Activated CD8-positive, alpha-beta T cell treated with anti-CD3 and anti-CD28 coated beads for 36 hours (primary cell): ENCODE measurements around the gene GBA2. TPM values are rescaled to one million over a fixed set of nuclear protein-coding genes. Genes with fewer than 3 reads are reported as not detected.
A peak's percentile ranks its signal among the peaks of the same experiment; 100 is the strongest.

Experiments
- ATAC-seq: fragments of 200-7000 bp; cut with Tn5 transposase; one replicate; pipeline ENCODE4 v1.10.0; 2021; ENCODE audit warnings: mild to moderate bottlenecking, moderate library complexity
- CTCF ChIA-PET: fragments of 350-600 bp; sonication (Branson Sonifier 250); formaldehyde crosslinking; loops from one replicate; lab custom pipeline; 2021; ENCODE audit warnings: antibody characterized with exemption; lab: Charles Lee
- POLR2A ChIA-PET: fragments of 350-600 bp; sonication (Branson Sonifier 250); formaldehyde crosslinking; loops from one replicate; lab custom pipeline; 2021; ENCODE audit warnings: antibody characterized with exemption; lab: Charles Lee
- DNase-seq: peaks from one replicate; pipeline ENCODE4 v3.0.0-alpha.2; 2020
- H3K27ac Mint-ChIP-seq: one replicate; pipeline ENCODE4 v1.8.0; 2021; ENCODE audit warnings: mild to moderate bottlenecking, mixed read lengths
- H3K27me3 Mint-ChIP-seq: one replicate; pipeline ENCODE4 v1.8.0; 2021; ENCODE audit warnings: mixed read lengths
- H3K36me3 Mint-ChIP-seq: one replicate; pipeline ENCODE4 v1.8.0; 2021; ENCODE audit warnings: low read depth, mixed read lengths
- H3K4me1 Mint-ChIP-seq: one replicate; pipeline ENCODE4 v1.8.0; 2021; ENCODE audit warnings: low read depth, mixed read lengths
- H3K4me3 Mint-ChIP-seq: one replicate; pipeline ENCODE4 v1.8.0; 2021; ENCODE audit warnings: mild to moderate bottlenecking, moderate library complexity, mixed read lengths
- H3K9me3 Mint-ChIP-seq: one replicate; pipeline ENCODE4 v1.8.0; 2021; ENCODE audit warnings: mixed read lengths
- intact Hi-C: fragments of 100-400 bp; cut with micrococcal nuclease; formaldehyde crosslinking; loops from one replicate; pipeline ENCODE4 v1.10.0; 2022
- total RNA-seq, 2 experiments: library from RNA; stranded (reverse); gene quantifications; one replicate each; pipeline ENCODE4 v1.2.3, GENCODE V29; 2021
- TF ChIP-seq, protein P1 (sequence below): fragments of 200-600 bp; IDR thresholded peaks from one replicate; pipeline ENCODE4 v1.8.0; 2022; ENCODE audit warnings: antibody characterized with exemption, mild to moderate bottlenecking

GBA2 gene
- total RNA-seq, 2 experiments from 2014 or later = 21.2 to 22.3 TPM

DNA sequence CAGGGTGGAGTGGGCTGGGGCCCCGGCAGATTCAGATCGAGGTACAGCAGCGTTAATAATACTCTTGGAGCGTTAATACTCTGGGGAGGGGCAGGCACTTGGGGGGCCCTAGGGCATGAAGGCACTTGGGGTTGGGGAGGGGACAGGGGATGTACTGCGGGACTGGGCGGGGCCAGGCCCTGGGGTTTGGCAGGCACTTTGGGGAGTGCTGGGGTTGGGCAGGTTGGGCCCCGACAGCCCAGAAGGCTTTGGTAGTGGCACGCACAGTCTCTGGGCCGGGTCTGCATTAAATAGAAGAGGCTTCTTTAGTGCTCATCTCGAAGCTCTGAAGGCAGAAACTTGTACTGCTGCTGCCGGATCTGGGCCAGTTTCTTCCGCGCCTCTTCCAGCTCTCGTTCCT lies 51.5 kb downstream of the GBA2 start:
- DNase-seq (no peak), ATAC-seq (no peak)
- POLR2A ChIA-PET = interaction anchor here (0.5 to 1.7 kb wide), 3 partner anchors 19 to 37 kb away, joined by 3 to 5 read pairs (median 4); partner anchors contain the start of gene ARHGEF39
- intact Hi-C loops = no loop called here
- Mint-ChIP-seq H3K9me3 (no peaks in the 10 kb centered on the region), H3K4me1 (no peaks in the 10 kb centered on the region), H3K36me3 (peaks cover 17% of the 10 kb centered on the region), H3K4me3 (no peak overlapping the region), H3K27me3 (no peaks in the 10 kb centered on the region), H3K27ac (no peak overlapping the region)
- CTCF ChIA-PET = interaction anchor here (1.0 to 12.7 kb wide), 20 partner anchors 14 to 326 kb away, joined by 3 to 313 read pairs (median 10); partner anchors contain the start of genes ARHGEF39, CA9, CCDC107 and CREB3
- TF ChIP-seq, protein P1, sequence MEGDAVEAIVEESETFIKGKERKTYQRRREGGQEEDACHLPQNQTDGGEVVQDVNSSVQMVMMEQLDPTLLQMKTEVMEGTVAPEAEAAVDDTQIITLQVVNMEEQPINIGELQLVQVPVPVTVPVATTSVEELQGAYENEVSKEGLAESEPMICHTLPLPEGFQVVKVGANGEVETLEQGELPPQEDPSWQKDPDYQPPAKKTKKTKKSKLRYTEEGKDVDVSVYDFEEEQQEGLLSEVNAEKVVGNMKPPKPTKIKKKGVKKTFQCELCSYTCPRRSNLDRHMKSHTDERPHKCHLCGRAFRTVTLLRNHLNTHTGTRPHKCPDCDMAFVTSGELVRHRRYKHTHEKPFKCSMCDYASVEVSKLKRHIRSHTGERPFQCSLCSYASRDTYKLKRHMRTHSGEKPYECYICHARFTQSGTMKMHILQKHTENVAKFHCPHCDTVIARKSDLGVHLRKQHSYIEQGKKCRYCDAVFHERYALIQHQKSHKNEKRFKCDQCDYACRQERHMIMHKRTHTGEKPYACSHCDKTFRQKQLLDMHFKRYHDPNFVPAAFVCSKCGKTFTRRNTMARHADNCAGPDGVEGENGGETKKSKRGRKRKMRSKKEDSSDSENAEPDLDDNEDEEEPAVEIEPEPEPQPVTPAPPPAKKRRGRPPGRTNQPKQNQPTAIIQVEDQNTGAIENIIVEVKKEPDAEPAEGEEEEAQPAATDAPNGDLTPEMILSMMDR = no peak

DNA sequence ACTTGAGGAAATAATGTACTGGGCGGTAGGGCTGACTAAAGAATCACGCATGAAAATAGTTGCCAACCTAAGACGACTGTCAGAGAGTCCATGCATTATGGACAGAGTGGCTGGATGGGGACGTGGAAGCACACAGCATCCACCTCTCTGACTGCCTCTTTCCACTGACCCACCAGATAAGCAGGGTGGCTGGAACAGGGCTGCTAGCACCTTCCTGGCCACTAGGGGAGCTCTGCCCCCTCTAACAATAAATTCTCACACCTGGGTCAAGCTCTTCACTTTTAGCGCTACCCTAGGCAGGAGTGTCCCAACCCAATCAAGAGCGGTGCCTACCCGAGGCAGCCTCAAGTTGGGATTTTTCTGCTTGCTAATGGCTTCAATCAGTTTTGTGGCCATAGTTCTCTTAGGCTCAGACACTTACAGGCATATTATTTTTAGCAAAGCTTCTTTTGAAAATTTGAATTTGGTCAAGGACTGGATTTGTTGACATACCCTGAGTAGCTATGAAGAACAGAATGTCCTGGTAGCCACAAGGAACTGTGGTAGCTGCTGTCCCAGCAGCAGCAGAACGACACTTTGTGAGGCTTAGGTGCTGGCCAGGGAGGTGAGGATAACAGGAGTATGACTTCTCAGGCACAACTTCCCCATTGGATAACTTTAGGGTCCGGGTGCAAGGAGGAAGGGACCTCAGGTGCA lies 52.4 kb downstream of the GBA2 start:
- H3K27me3 Mint-ChIP-seq = no peaks in the 10 kb centered on the region
- intact Hi-C loops = no loop called here
- peaks cover 17% of the 10 kb centered on the region for H3K36me3 Mint-ChIP-seq
- peak; percentile 98 for ATAC-seq
- no peak overlapping the region for H3K27ac Mint-ChIP-seq
- ChIA-PET POLR2A (interaction anchor here (1.0 to 1.7 kb wide), 7 partner anchors 12 to 39 kb away, joined by 4 to 6 read pairs (median 4); partner anchors contain the start of genes ARHGEF39, CCDC107 and RMRP), CTCF (interaction anchor here (0.6 to 12.7 kb wide), 36 partner anchors 13 to 337 kb away, joined by 3 to 313 read pairs (median 5); partner anchors contain the start of genes ARHGEF39, CA9, CCDC107 and CREB3)
- H3K4me1 Mint-ChIP-seq = no peaks in the 10 kb centered on the region
- H3K4me3 Mint-ChIP-seq = no peak overlapping the region
- no peaks in the 10 kb centered on the region for H3K9me3 Mint-ChIP-seq
- TF ChIP-seq, protein P1 = peak; percentile 95
- DNase-seq = peak; percentile 75

DNA sequence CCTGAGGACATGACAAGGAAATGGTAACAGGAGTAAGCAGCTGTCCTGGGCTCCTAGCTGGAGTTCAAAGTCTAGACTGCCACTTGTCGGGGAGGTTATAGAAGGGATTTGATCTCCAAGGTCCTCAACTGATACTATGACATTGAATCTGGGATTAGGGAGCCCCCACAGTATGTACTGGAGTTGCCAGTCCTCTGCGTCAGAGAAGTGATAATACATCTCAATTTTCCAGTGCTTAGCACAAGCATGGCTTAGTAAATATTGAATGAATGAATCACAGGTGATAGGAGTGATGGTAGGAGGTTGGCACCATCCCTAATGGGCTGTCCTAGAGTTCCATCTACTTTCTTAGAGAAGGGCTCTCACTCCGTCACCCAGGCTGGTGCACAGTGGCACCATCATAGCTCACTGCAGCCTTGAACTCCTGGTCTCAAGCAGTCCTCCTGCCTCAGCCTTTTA lies 53.1 kb downstream of the GBA2 start:
- TF ChIP-seq, protein P1 = no peak
- H3K9me3 Mint-ChIP-seq = no peaks in the 10 kb centered on the region

DNA sequence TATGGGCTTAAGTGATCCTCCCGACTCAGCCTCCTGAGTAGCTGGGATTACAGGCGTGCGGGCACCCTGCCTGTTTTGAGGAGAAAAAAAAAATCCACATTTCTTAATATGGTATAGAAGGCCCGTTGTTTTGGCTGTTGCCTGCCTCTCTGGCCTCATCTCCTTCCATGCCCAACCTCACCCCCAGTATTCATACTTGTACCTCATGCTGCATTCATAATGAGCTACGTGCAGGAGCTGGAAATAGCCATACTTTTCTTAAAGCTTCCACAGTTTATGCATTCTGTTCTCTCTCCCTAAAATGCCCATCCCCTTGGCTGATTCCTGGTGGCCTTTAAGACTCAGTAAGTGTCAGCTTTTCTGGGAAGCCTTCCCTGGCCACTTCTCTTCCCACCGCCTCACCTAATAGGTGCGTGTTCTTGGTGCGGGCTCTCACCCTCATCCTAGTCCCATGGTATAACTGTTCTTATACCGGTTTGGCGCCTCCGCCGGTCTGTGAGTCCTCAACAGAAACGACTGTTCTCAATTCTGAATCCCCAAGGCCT lies 57.2 kb downstream of the GBA2 start:
- Mint-ChIP-seq H3K27me3 (no peaks in the 10 kb centered on the region), H3K4me1 (peaks cover 18% of the 10 kb centered on the region), H3K36me3 (peaks cover 4% of the 10 kb centered on the region), H3K4me3 (peak overlapping the region; percentile 72), H3K27ac (no peak overlapping the region), H3K9me3 (no peaks in the 10 kb centered on the region)
- TF ChIP-seq, protein P1 = no peak
- intact Hi-C loops = no loop called here
- no peak for DNase-seq
- POLR2A ChIA-PET = interaction anchor here (0.8 to 3.0 kb wide), 12 partner anchors 8 to 75 kb away, joined by 3 to 12 read pairs (median 4); partner anchors contain the start of genes ARHGEF39, CCDC107, RMRP and TLN1
- no peak for ATAC-seq
- CTCF ChIA-PET = interaction anchor here (0.9 to 12.7 kb wide), 8 partner anchors 13 to 80 kb away, joined by 3 to 313 read pairs (median 4); partner anchors contain the start of genes ARHGEF39, CA9, CCDC107 and CREB3

More for the DNA sequence above, 53.1 kb downstream of the GBA2 start:
- Mint-ChIP-seq H3K27me3 (no peaks in the 10 kb centered on the region), H3K27ac (no peak overlapping the region), H3K4me1 (no peaks in the 10 kb centered on the region), H3K36me3 (peaks cover 17% of the 10 kb centered on the region), H3K4me3 (no peak overlapping the region)
- POLR2A ChIA-PET = interaction anchor here (1.0 to 1.7 kb wide), 7 partner anchors 13 to 38 kb away, joined by 4 to 6 read pairs (median 4); partner anchors contain the start of genes ARHGEF39, CCDC107 and RMRP
- intact Hi-C loops = no loop called here
- DNase-seq (no peak), ATAC-seq (no peak)
- CTCF ChIA-PET = interaction anchor here (0.6 to 12.7 kb wide), 33 partner anchors 12 to 304 kb away, joined by 3 to 313 read pairs (median 4); partner anchors contain the start of genes ARHGEF39, CA9, CCDC107 and CREB3
